GM12878 (cell line): ENCODE measurements around the gene GPR176. TPM values are rescaled to one million over a fixed set of nuclear protein-coding genes. Genes with fewer than 3 reads are reported as not detected.

Experiments used
- ATAC-seq: fragments of 200-7000 bp; cut with Tn5 transposase; 3 replicates; pipeline ENCODE4 v1.9.1; 2020; ENCODE audit warnings: mild to moderate bottlenecking, moderate library complexity
- BruUV-seq: library from RNA; stranded (reverse); fragments of 400-500 nt; replicated peaks from 2 replicates; lab custom pipeline; 2021; lab: Mats Ljungman, UMichigan
- CTCF ChIA-PET: fragments of 300-600 bp; sonication (Branson Sonifier 250); formaldehyde crosslinking; extraction: SDS; loops from one replicate; lab custom pipeline; 2021; ENCODE audit warnings: inconsistent platforms; lab: Yijun Ruan, JAX
- POLR2A ChIA-PET: fragments of 350-600 bp; formaldehyde crosslinking; extraction: SDS; loops from one replicate; lab custom pipeline; 2021; ENCODE audit warnings: inconsistent platforms; lab: Charles Lee
- RAD21 ChIA-PET: fragments of 300-600 bp; sonication (Branson Sonifier 250); formaldehyde crosslinking; loops from one replicate; lab custom pipeline; 2023; ENCODE audit warnings: antibody characterized with exemption; ENCODE audit not compliant: unreplicated experiment; lab: Charles Lee
- SMC1A ChIA-PET: fragments of 300-600 bp; sonication (Branson Sonifier 250); formaldehyde crosslinking; loops from one replicate; lab custom pipeline; 2023; ENCODE audit not compliant: unreplicated experiment, uncharacterized antibody; lab: Charles Lee
- DNase-seq: peaks from one replicate; pipeline ENCODE4 v3.0.0-alpha.2; 2011; ENCODE audit warnings: low read depth, low spot score
- FAIRE-seq: peaks from 3 replicates; lab custom pipeline; 2011; peaks lifted over from hg19 to GRCh38; lab: Jason Lieb, UNC
- H2AFZ ChIP-seq: 2 replicates; pipeline ENCODE4 v1.6.0; 2011; ENCODE audit warnings: low read depth, low read length, control low read depth; ENCODE audit not compliant: control insufficient read depth
- H3K27ac ChIP-seq: 2 replicates; pipeline ENCODE4 v1.5.1; 2011; ENCODE audit warnings: control low read depth; ENCODE audit not compliant: control insufficient read depth, insufficient read depth
- H3K27me3 ChIP-seq, 2 experiments: replicated peaks in 1 of 2; 2 replicates each; pipeline versions ENCODE4 v1.6.0 to v1.6.1; 2011; ENCODE audit warnings: low read length in 1 of 2; ENCODE audit not compliant: control insufficient read depth in 2 of 2, insufficient read depth in 2 of 2
- H3K36me3 ChIP-seq, 2 experiments: 2 replicates each; pipeline ENCODE4 v1.5.1; 2011; ENCODE audit warnings: low read length in 1 of 2; ENCODE audit not compliant: control insufficient read depth in 2 of 2, insufficient read depth in 2 of 2
- H3K4me1 ChIP-seq: 2 replicates; pipeline ENCODE4 v1.6.1; 2011; ENCODE audit warnings: mild to moderate bottlenecking, low read length, moderate library complexity, mixed read lengths; ENCODE audit not compliant: control insufficient read depth, insufficient read depth
- H3K4me2 ChIP-seq: 2 replicates; pipeline ENCODE4 v1.6.0; 2011; ENCODE audit warnings: control low read depth; ENCODE audit not compliant: control insufficient read depth, insufficient read depth
- H3K4me3 ChIP-seq: fragments of 200-600 bp; sonication (generic); 2 replicates; pipeline ENCODE4 v1.5.1; 2016
- H3K79me2 ChIP-seq: 2 replicates; pipeline ENCODE4 v1.6.0; 2011; ENCODE audit warnings: low read length; ENCODE audit not compliant: control insufficient read depth, insufficient read depth
- H3K9ac ChIP-seq: 2 replicates; pipeline ENCODE4 v1.8.0; 2011; ENCODE audit warnings: low read length, control low read depth, mixed read lengths; ENCODE audit not compliant: control insufficient read depth, insufficient read depth
- H3K9me3 ChIP-seq: replicated peaks from 3 replicates; pipeline ENCODE4 v1.5.1; 2011; ENCODE audit warnings: mild to moderate bottlenecking, low read length; ENCODE audit not compliant: control insufficient read depth, insufficient read depth
- H4K20me1 ChIP-seq: 2 replicates; pipeline ENCODE4 v1.6.0; 2011; ENCODE audit not compliant: control insufficient read depth, insufficient read depth
- BCL11A ChIP-seq: IDR thresholded peaks from 2 replicates; pipeline ENCODE4 v1.6.1; 2011; ENCODE audit warnings: low read depth, low read length
- BRCA1 ChIP-seq: IDR thresholded peaks from 2 replicates; pipeline ENCODE4 v1.6.1; 2011; ENCODE audit warnings: low read depth, low read length, improper control_type of control experiment
- CBFB ChIP-seq: IDR thresholded peaks from 2 replicates; pipeline ENCODE4 v1.6.1; 2016; ENCODE audit warnings: antibody characterized with exemption, low read depth
- ETV6 ChIP-seq, 2 experiments: fragments of 450-650 bp in 1 of 2; IDR thresholded peaks in 1 of 2; conservative IDR thresholded peaks in 1 of 2; 2 replicates each; pipeline ENCODE4 v1.6.1; 2014; ENCODE audit warnings: antibody characterized with exemption in 1 of 2, borderline replicate concordance in 1 of 2, low read depth in 1 of 2, mild to moderate bottlenecking in 1 of 2, moderate library complexity in 1 of 2
- HDGF ChIP-seq: fragments of 450-650 bp; IDR thresholded peaks from 2 replicates; pipeline ENCODE4 v1.6.1; 2016; ENCODE audit warnings: antibody characterized with exemption
- KLF5 ChIP-seq: fragments of 450-650 bp; IDR thresholded peaks from 2 replicates; pipeline ENCODE4 v1.6.1; 2014; ENCODE audit warnings: mild to moderate bottlenecking; ENCODE audit not compliant: partially characterized antibody
- NFYA ChIP-seq: IDR thresholded peaks from 2 replicates; pipeline ENCODE4 v1.6.1; 2011; ENCODE audit warnings: low read depth, mild to moderate bottlenecking, low read length, improper control_type of control experiment, borderline replicate concordance
- NR2F1 ChIP-seq: fragments of 450-650 bp; conservative IDR thresholded peaks from 2 replicates; pipeline ENCODE4 v1.6.1; 2017; ENCODE audit warnings: mild to moderate bottlenecking
- PAX8 ChIP-seq: fragments of 450-650 bp; IDR thresholded peaks from 2 replicates; pipeline ENCODE4 v1.6.1; 2017; ENCODE audit warnings: mild to moderate bottlenecking, moderate library complexity
- RELA ChIP-seq: fragments of 450-650 bp; IDR thresholded peaks from 2 replicates; pipeline ENCODE4 v1.8.0; 2014; ENCODE audit warnings: borderline replicate concordance; ENCODE audit not compliant: partially characterized antibody
- ZNF24 ChIP-seq: fragments of 450-650 bp; IDR thresholded peaks from 2 replicates; pipeline ENCODE4 v1.6.1; 2017; ENCODE audit warnings: antibody characterized with exemption, mild to moderate bottlenecking
- WGBS: methylation state at CpG from one replicate; pipeline ENCODE4 v1.1.6; 2016; ENCODE audit warnings: low lambda C conversion rate; ENCODE audit not compliant: insufficient replicate concordance, insufficient coverage; ENCODE audit errors: missing lambda C conversion rate; 5-methylcytosine and 5-hydroxymethylcytosine counted together
- in situ Hi-C: fragments of 300-500 bp; cut with MboI; formaldehyde crosslinking; loops from 9 replicates; pipeline ENCODE4 v1.14.3; 2018; ENCODE audit warnings: mixed read lengths
- intact Hi-C: fragments of 100-400 bp; cut with micrococcal nuclease; formaldehyde crosslinking; loops from one replicate; pipeline ENCODE4 v1.14.2; 2022; ENCODE audit not compliant: unreplicated experiment
- polyA plus RNA-seq, 11 experiments: library from polyadenylated mRNA; depleted of rRNA in 4 of 11; unstranded in 6 of 11; stranded (reverse) in 5 of 11; fragments of >200 nt; fragmentation: Nextera tagmentation in 4 of 11; fragmentation: Illumina TruSeq in 1 of 11; extraction: Ambion mirVana in 4 of 11; extraction: Trizol in 1 of 11; gene quantifications; 1 replicate in 1 of 11; 2 replicates in 10 of 11; pipeline versions ENCODE4 v1.2.1 to v1.2.3, GENCODE V29; 2011 to 2016; ENCODE audit warnings: inconsistent platforms in 2 of 11, missing spikeins in 2 of 11, low read depth in 1 of 11
- total RNA-seq, 4 experiments: library from RNA; depleted of rRNA in 3 of 4; stranded (reverse); fragments of >200 nt in 3 of 4; fragmentation: Illumina TruSeq in 1 of 4; extraction: Trizol in 1 of 4; gene quantifications; 2 replicates each; pipeline versions ENCODE4 v1.2.1 to v1.2.3, GENCODE V29; 2013 to 2021
- TF ChIP-seq, protein P1 (sequence below): fragments of 450-650 bp; formaldehyde crosslinking; IDR thresholded peaks from 2 replicates; pipeline ENCODE4 v1.5.0; 2022; ENCODE audit warnings: mild to moderate bottlenecking, missing genetic modification characterization
- TF ChIP-seq, protein P2 (sequence below): fragments of 450-650 bp; IDR thresholded peaks from 2 replicates; pipeline ENCODE4 v1.6.1; 2017; ENCODE audit warnings: mild to moderate bottlenecking, moderate library complexity

Gene GPR176
- total and polyA plus RNA-seq, 10 of the 15 experiments (the other 5 are each of a cell fraction or from before 2014, with no cell fraction given): 0.02 to 0.33 (median 0.16) TPM; not detected in 4

DNA sequence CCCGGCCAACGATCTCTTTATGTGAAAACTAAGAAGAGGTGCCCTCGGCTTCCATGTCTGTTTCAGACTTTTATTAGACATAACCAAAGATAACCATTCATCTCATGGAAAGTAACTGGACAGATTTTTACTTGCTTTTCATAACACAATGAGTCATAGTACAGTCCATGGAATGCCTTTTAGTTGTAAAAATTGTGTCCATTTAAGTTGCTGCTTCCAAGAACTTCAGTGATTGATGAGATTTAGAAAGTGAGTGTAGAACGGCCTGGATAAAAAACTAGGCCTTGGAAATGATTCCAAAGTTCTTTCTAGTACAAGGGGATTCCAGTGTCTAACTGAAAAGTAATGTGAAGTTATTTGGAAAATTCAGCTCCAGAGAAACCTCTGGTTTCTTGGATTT lies 24.7 kb upstream of the GPR176 start:
- no peaks in the 10 kb centered on the region for H4K20me1 ChIP-seq
- H3K4me2 ChIP-seq: no peak overlapping the region
- WGBS: 99% methylated on average over 4 of the region's 4 CpGs
- no peaks in the 10 kb centered on the region; the same call in none of the 2 replicates for H3K79me2 ChIP-seq
- FAIRE-seq: no peak
- H3K9me3 ChIP-seq: no peaks in the 10 kb centered on the region
- no peak overlapping the region for H3K27ac ChIP-seq
- H3K4me1 ChIP-seq: peaks cover 5% of the 10 kb centered on the region
- H3K27me3 ChIP-seq: no peaks in the 10 kb centered on the region
- POLR2A ChIA-PET: interaction anchor here (0.6 kb wide), 1 partner anchor 54 kb away, joined by 3 read pairs; no protein-coding TSS in a partner anchor
- intact Hi-C loops (no loop called here), in situ Hi-C loops (loop anchor here (5.0 kb wide), 1 partner anchor 47 kb away; no protein-coding TSS in a partner anchor)
- CTCF ChIA-PET: no interaction called here
- TF ChIP-seq HDGF (no peak), NR2F1 (no peak), KLF5 (no peak), NFYA (no peak), RELA (no peak), PAX8 (no peak), ZNF24 (no peak), CBFB (no peak), BCL11A (no peak), ETV6 (conservative IDR thresholded peaks at IDR 0.05 in 1 of 2, IDR thresholded peaks at IDR 0.05 in 1 of 2; ENCODE audit: borderline replicate concordance in 1 of 2, low read depth in 1 of 2) (no peak), BRCA1 (no peak)
- TF ChIP-seq, protein P1, sequence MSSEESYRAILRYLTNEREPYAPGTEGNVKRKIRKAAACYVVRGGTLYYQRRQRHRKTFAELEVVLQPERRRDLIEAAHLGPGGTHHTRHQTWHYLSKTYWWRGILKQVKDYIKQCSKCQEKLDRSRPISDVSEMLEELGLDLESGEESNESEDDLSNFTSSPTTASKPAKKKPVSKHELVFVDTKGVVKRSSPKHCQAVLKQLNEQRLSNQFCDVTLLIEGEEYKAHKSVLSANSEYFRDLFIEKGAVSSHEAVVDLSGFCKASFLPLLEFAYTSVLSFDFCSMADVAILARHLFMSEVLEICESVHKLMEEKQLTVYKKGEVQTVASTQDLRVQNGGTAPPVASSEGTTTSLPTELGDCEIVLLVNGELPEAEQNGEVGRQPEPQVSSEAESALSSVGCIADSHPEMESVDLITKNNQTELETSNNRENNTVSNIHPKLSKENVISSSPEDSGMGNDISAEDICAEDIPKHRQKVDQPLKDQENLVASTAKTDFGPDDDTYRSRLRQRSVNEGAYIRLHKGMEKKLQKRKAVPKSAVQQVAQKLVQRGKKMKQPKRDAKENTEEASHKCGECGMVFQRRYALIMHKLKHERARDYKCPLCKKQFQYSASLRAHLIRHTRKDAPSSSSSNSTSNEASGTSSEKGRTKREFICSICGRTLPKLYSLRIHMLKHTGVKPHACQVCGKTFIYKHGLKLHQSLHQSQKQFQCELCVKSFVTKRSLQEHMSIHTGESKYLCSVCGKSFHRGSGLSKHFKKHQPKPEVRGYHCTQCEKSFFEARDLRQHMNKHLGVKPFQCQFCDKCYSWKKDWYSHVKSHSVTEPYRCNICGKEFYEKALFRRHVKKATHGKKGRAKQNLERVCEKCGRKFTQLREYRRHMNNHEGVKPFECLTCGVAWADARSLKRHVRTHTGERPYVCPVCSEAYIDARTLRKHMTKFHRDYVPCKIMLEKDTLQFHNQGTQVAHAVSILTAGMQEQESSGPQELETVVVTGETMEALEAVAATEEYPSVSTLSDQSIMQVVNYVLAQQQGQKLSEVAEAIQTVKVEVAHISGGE (CRISPR knock-in tag): no peak
- TF ChIP-seq, protein P2, sequence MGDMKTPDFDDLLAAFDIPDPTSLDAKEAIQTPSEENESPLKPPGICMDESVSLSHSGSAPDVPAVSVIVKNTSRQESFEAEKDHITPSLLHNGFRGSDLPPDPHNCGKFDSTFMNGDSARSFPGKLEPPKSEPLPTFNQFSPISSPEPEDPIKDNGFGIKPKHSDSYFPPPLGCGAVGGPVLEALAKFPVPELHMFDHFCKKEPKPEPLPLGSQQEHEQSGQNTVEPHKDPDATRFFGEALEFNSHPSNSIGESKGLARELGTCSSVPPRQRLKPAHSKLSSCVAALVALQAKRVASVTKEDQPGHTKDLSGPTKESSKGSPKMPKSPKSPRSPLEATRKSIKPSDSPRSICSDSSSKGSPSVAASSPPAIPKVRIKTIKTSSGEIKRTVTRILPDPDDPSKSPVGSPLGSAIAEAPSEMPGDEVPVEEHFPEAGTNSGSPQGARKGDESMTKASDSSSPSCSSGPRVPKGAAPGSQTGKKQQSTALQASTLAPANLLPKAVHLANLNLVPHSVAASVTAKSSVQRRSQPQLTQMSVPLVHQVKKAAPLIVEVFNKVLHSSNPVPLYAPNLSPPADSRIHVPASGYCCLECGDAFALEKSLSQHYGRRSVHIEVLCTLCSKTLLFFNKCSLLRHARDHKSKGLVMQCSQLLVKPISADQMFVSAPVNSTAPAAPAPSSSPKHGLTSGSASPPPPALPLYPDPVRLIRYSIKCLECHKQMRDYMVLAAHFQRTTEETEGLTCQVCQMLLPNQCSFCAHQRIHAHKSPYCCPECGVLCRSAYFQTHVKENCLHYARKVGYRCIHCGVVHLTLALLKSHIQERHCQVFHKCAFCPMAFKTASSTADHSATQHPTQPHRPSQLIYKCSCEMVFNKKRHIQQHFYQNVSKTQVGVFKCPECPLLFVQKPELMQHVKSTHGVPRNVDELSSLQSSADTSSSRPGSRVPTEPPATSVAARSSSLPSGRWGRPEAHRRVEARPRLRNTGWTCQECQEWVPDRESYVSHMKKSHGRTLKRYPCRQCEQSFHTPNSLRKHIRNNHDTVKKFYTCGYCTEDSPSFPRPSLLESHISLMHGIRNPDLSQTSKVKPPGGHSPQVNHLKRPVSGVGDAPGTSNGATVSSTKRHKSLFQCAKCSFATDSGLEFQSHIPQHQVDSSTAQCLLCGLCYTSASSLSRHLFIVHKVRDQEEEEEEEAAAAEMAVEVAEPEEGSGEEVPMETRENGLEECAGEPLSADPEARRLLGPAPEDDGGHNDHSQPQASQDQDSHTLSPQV: no peak
- no peak overlapping the region for H2AFZ ChIP-seq
- DNase-seq: no peak
- H3K9ac ChIP-seq: no peak overlapping the region
- RAD21 ChIA-PET: no interaction called here
- BruUV-seq: no TSS peak
- SMC1A ChIA-PET: interaction anchor here (0.7 to 1.9 kb wide), 2 partner anchors 9 to 143 kb away, joined by 3 to 4 read pairs; no protein-coding TSS in a partner anchor
- H3K4me3 ChIP-seq: no peak overlapping the region
- no peak for ATAC-seq
- H3K36me3 ChIP-seq: peaks cover 0 to 11% of the 10 kb centered on the region in 2 experiments
